ENCODE data around the gene BCAS3. TPM values are rescaled to one million over a fixed set of nuclear protein-coding genes. Genes with fewer than 3 reads are reported as not detected.

Gene BCAS3
- polyA plus RNA-seq, 4 donors = 26.2 to 27.7 (median 26.8) TPM

DNA sequence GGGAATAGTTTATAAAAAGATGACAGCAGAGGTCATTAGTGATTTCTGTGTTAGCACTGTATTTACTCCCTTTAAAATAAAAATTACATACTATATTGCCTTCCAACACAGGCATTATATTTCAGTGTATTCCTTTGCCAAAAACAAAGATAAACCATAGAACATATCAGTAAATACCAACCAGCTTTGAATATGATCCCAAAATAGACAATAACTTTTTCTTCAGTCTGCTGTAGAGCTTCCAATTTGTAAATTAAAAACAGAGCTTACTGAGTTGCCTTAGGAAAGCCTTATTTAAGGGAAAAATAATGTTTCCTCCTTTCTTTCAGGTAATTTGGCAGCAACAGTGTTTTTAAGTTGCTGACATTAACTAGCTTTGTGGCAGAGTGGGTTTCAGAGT, 369.9 kb downstream of the BCAS3 start:
- DNase-seq (ENCODE audit: low read depth in 4 of 4, low spot score in 3 of 4) = no peak

DNA sequence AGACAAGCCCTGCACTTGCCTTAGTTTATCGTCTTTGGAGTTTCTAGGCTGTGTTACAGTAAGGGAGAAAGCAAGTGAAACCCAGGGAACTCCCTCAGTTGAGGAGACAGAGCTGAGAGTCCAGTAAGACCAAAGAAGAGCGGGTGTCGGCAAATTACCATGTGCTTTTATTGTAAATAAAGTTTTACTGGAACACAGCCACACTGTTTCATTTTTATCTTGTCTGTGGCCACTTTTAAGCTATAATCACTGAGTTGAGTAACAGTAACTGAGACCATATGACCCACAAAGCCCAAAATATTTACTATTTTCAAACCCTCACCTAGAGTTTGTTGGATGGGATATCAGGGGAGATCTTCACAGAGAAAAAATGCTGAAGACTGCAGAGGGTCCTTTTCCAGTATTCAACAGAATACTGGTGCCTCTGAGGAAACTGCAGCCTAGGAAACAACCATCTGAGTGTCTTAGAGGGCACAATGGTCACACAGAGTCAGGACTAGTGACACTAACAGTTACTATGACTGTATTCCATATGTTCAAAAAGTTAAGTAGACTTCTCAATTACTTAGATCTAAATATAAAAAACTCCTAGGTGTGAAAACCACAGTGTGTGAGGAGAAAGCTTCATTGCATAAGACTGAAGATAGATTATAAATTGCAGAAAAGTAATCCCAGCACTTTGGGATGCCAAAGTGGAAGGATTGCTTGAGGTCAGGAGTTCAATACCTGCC, 370.9 kb downstream of the BCAS3 start:
- DNase-seq (ENCODE audit: low read depth in 4 of 4, low spot score in 3 of 4) = no peak

DNA sequence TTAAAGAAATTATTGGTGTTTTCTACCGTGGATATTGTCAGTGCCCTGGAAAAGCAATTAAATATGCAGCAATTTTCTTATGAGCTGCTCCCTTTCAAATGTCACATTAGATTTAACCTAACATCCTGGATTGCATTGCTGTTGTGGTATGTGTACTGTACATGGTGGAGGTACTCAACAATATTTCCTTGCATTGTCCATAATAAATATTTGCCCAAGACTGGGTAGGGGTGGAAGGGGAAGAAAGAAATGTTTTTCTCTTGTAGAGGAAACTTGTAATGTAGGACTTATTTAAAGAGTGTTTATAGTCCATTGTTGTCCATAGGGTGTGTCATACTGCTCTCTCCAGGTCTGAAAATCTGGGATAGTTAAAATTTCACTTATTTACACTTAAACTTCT, 375.8 kb downstream of the BCAS3 start:
- no peak for DNase-seq (ENCODE audit: low read depth in 4 of 4, low spot score in 3 of 4)

DNA sequence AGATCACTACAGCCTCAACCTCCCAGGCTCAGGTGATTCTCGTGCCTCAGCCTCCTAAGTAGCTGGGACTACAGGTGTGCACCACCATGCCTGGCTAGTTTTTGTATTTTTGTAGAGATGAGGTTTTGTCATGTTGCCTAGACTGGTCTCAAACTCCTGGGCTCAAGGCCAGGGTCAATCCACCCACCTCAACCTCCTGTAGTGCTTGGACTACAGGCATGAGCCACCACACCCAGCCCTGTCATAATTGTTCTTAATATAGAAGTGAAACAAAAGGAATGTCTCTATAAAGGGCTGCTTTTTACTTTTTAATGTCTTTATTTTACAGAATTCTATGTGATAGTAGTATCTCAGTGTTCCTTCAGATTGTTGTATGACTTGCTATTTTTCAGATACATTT, 376.8 kb downstream of the BCAS3 start:
- no peak for DNase-seq (ENCODE audit: low read depth in 4 of 4, low spot score in 3 of 4)

DNA sequence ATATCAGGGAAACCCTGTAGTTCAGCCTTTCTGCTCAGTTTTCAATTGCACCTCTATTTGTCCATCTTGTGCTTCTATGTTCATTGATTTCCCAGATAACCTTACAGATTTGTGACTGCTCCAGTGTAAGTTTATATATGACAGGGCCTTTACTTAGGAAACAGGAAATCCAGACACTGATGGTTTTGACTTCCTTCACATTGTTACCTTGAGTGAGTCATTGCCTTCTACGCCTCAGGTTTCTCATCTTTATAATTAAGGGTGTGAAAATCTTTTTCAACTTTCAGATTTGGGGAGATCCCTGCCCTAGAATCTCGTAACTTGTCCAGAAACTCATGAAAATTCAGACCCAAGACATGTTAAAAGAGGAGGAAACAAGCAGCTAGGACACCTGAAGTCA, 379.6 kb downstream of the BCAS3 start:
- DNase-seq (ENCODE audit: low read depth in 4 of 4, low spot score in 3 of 4) = no peak

DNA sequence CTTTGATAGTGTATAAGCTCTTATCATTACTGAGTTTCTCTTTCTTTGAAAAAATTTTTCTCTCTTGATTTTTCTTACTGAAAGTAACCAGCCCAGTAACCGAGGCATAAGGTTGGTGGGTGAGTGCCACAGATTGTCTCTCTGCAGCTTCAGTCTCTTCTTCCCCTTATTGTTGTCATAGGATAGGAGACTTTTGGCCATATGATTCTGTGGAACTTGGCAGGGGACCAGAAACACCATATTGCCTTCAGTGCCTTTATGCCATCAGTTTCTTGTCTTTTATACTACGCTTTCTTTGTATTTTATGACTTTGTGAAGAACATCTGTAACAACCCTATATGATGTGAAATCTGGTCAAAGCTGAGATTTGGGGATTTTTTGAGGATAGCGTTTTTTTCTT, 380.4 kb downstream of the BCAS3 start:
- DNase-seq (ENCODE audit: low read depth in 4 of 4, low spot score in 3 of 4) = no peak

DNA sequence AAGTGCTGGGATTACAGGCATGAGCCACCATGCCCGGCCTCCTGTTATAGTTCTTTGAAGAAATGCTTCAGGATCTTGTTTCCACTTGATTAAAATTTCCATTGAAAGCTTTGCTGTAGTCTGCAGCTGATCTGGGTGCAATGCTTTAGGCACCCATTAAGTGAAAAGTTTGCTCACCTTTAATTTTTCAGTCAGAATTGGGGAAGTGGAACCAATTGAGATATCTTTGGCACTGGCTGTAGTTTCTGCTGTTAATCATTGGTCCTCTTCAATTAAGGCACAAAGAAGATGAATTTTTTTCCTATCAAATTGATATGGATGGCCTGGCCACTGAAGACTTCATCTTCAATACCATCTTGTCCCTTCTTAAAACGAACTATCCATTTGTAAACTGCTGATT, 385.9 kb downstream of the BCAS3 start:
- no peak for DNase-seq (ENCODE audit: low read depth in 4 of 4, low spot score in 3 of 4)

DNA sequence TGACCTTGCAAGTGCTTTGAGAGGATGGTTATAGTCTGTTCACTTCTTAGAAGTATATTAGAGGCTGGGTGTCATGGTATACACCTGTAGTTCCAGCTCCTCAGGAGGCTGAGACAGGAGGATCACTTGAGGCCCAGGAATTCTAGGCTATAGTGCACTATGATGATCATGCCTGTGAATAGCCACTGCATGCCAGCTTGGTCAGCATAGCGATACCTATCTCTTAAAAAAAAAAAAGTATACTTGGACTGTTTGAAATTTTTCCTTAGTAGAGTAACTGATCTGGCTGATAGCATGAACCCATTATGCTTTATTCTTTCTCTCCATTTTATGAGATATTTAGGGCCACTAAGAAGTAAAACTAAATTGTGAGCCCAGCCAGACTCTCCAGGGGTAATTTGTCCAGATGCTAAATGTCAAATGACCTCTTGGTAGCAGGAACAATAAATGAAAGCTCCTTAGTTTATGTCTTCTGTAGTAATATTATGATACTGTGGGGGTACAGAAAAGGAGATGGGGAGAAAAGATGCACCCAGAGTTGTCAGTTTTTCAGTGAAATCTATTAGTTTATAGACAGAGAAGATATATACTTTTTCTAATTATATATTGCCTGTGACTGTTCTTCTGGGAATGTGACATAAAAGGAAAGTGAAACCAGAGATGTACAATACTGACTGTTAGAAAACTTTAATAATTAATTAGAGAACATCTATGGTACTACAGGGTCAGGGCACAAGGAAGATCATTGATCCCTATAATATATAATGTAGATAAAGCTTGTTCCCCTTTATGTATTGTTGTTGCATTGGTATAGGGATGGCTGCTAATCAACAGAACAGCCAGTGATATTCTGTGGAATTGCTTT, 386.7 kb downstream of the BCAS3 start:
- no peak for DNase-seq (ENCODE audit: low read depth in 4 of 4, low spot score in 3 of 4)

DNA sequence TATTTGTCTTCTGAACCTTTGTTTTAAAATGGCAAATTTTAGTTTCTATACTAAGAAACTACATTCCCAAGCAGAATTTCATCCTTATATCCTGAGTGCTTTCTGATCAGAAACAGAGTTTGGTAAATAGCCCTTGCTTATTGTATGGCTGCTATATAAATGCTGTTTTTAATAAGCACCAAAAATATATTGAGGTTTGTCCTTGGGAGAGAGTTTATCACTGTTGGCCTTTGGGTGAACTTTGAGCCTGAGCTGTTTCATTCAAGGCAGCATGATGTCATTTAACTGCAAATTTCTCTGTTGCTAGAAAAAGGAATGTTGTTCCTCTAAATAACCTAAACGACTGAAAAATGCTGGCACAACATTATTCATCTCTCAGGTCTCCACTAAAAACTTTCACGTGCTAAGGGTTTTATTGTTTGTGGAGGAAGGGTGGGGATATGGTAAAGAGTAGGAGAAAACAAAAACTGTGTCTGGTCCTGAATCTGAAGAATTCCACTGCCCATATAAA, 387.7 kb downstream of the BCAS3 start:
- peak; percentile 20 to 70 (median 43) for DNase-seq (ENCODE audit: low read depth in 4 of 4, low spot score in 3 of 4)

DNA sequence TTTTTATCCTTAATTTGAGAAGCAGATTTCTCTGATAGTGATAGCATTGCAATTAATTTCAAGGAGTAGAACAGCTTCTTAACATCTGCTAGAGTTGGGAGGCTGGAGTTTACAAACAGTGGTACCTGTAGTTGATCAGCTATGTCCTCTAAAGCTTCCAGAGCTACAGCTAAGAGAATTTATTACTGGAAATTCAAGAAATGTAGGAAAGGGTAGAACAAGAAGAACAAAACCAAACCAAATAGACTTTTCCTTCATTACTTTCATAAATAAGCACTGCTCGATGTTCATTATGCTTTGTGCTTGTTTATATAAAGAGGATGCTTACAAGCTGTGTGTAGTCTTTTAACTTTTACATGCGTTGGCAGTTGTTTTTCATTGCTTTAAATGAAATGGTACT, 388.4 kb downstream of the BCAS3 start:
- DNase-seq (ENCODE audit: low read depth in 4 of 4, low spot score in 3 of 4) = no peak

DNA sequence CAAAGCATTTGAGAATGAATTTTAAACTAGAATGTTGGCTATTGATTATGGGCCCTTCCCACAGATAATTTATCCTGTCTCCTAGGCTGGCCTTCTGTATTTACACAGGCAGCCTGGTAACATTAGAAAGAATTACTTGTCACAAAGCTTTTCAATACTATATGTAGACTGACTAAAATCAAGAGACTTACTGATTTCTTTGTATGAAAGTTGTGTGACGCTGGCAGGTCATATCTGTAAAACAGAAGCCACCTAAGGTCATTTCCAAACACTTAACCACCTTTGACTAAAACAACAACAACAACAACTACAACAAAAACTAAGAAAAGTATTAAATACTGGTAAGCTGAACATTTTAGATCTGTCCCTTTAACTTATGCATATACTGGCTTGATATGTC, 393.0 kb downstream of the BCAS3 start:
- no peak for DNase-seq (ENCODE audit: low read depth in 4 of 4, low spot score in 3 of 4)

DNA sequence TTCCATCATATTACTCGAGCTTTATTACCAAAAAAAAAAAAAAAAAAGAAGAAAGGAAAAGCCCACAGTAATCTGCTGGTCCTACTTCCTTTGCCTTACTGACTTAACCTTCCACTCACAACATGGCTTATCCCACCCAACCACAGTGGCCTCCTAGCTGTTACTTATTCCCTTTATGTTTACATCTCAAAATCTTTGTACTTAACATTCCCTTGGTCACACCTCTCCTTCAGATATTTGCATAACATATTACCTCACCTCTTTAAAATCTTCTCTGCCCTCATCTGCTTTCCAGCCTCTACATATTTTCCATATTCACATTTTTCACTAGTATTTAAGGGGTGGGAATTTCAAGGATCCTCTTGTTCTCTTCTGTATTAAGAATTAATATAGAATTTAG, 395.0 kb downstream of the BCAS3 start:
- no peak for DNase-seq (ENCODE audit: low read depth in 4 of 4, low spot score in 3 of 4)

DNA sequence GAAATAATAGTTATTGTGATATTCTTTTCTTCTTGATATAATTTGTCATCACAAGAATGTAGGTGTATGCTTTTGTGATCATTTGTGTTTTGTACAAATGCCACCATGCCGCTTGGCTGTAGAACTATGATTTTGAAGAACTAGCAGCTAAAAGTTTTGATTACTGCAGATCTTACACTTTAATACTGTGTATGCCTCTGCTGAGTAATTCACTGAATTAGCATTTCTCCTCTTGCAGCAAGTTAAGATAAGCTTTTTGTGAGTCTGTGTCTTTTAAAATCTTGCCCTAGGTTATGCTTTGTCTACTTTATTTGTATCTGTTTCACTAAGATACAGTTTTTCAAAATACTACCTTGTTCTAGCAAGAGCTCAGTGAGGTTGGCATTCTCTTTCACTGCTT, 395.5 kb downstream of the BCAS3 start:
- no peak for DNase-seq (ENCODE audit: low read depth in 4 of 4, low spot score in 3 of 4)

DNA sequence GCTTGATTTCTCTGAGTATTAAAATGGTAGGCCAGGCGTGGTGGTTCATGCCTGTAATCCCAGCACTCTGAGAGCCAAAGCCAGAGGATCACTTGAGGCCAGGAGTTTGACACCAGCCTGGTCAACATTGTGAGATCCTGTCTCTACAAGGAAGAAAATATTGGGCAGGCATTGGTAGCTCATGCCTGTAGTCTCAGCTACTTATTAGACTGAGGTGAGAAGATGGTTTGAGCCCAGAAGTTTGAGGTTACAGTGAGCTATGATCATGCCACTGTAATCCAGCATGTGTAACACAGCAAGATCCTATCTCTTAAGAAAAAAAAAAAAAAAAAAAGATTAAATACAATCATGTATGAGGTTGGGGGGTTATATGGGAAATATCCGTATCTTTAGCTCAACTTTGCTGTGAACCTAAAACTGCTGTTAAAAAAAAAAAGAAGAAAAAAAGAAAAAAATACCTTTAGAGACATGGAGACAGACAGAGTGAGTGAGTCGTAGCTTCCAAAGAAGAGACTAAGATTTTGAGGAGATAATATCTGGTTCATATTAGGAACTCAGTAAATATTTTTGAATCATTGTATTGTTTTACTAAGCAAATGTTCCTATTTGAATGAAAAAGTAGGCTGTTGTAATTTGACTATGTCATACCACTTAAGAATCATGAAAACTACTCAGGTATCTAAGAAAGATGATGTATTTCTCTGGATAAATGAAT, 396.3 kb downstream of the BCAS3 start:
- DNase-seq (ENCODE audit: low read depth in 4 of 4, low spot score in 3 of 4) = no peak

DNA sequence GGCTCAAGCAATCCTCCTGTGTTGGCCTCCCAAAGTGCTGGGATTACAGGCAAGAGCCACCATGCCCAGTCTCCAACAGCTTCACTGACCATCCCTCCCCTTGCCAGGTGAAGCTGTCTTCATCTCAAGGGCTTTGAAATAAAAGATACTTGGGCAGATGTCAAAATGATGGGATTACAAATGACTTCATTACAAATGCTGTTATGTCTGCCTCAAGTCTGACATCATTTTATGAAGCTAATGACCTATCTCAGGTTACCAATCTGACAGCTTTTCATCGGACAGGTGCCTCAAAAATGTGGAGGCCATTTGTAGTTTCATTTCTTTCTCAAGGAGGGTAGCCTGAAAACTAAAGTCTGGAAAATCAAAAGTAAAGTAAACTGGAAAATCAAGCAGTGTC, 398.3 kb downstream of the BCAS3 start:
- no peak for DNase-seq (ENCODE audit: low read depth in 4 of 4, low spot score in 3 of 4)

DNA sequence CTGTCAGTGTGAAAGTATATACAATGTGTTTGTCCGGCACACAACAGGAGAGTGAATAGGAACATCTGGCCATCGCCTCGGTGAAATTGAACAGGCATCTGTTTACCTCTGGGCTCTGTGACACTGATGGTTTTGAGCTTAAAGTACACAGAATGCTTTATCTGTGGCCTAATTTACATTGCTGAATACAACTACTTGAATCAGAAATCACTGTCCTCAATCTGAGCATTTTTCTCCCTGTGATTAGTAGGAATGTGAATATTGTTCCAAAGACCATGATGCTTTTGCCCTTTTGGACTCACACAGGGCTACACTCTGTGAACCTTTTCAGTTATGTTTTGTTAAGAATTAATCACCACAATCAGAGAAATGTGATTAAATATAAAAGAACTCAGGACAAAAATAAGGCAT, 399.0 kb downstream of the BCAS3 start:
- DNase-seq (ENCODE audit: low read depth in 4 of 4, low spot score in 3 of 4) = no peak

DNA sequence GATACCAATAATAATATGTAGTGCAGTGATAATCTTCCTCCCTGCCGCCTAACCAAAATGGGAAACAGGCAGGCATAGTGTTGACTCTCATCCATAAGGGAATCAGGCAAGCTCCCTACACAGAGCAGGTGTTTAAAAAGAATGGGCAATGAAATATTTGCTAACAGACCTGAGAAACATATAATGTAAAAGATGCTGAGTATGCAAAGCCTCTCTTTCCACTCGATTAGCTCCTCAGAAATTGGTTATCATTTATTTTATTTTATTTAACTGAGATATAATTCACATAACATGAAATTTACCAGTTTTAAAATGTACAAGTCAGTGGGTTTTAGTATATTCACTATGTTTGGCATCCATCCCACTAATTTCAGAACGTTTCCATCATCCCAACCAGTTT, 404.3 kb downstream of the BCAS3 start:
- DNase-seq (ENCODE audit: low read depth in 4 of 4, low spot score in 3 of 4) = no peak

DNA sequence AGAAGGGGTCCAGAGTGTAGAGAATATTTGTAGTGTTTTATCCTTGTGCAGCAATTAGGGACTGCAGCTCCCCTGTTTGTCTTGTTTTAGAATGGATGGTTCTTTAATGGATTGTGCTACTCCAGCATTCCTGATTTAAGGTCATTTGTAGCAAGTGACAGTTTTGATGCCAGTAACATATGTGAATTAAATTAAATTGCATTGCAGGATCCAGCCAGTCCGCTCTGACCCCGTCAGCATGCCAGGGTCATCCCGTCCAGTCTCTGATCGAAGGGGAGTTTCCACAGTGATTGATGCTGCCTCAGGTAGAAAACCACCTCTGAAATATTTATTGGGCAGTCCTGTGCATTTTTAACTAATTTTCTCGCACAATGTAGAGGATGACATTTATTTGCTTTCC, 406.6 kb downstream of the BCAS3 start:
- no peak for DNase-seq (ENCODE audit: low read depth in 4 of 4, low spot score in 3 of 4)

DNA sequence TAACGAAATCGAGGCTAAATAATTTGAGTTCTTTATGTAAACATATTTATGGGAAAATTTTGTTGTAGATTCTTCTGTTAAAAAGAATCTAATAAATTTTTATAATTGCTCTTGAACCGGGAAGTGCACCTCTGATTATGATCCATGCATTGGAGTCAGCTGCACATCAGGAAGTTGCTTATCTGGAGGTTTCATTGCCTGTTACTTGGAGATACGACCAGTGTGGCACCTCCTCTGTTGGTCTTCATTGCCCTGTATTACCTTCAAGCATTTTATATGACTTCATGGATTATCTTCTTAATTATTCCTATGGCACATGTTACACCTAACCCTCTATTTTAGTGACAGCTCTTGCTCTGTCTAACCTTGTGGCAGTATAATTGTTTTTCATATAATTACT, 409.4 kb downstream of the BCAS3 start:
- no peak for DNase-seq (ENCODE audit: low read depth in 4 of 4, low spot score in 3 of 4)

DNA sequence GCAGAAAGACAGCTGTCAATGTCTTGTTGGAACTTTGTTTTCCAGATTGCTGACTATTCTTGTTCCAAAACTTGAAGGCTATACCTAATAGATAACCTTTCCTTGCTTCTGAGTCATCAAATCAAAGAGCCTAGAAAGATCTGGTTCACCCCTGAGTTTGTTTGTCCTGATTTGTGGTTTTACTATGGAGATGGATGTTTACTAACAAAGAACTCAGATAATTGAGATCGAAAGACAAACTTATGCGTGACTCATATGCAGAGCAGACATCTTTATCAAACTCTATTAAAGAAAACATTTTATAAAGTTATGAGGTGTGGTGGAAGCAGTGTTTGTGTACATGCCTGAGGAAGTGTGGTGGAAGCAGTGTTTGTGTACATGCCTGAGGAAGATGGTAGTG, 410.9 kb downstream of the BCAS3 start:
- no peak for DNase-seq (ENCODE audit: low read depth in 4 of 4, low spot score in 3 of 4)

DNA sequence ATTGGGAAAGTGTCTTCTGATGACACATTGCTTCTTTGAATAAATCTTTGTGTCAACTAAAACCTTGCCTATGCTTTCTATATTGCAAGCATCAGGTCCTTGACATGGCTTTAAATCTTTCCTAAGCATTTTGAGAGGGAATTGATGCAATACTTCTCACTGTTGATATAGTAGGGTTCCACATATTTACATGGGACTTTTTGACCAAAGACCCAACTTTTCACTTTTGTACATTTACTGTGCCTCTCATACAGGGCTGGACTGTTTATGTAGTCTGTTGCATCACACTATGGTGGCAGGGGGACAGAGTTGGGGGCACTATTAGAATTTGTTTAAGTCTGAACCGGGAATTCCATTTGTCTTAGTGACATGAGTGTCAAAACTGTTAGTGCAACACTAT, 413.4 kb downstream of the BCAS3 start:
- no peak for DNase-seq (ENCODE audit: low read depth in 4 of 4, low spot score in 3 of 4)

All from right renal pelvis (tissue), 4 donors.